GM23338 (cell line): ENCODE measurements around the gene FKBP1A.

Source experiments
- CTCF ChIP-seq, 2 experiments: fragments of 200-600 bp in 1 of 2; sonication (generic) in 1 of 2; conservative IDR thresholded peaks; 2 replicates each; pipeline versions ENCODE4 v1.5.1 to v1.6.1; 2016 to 2017; ENCODE audit warnings: antibody characterized with exemption in 2 of 2, low read depth in 2 of 2, mild to moderate bottlenecking in 2 of 2, moderate library complexity in 1 of 2
- ETS1 ChIP-seq: IDR thresholded peaks from 2 replicates; pipeline ENCODE4 v1.6.1; 2016; ENCODE audit warnings: antibody characterized with exemption
- EZH2 ChIP-seq: fragments of 200-600 bp; sonication (generic); IDR thresholded peaks from one replicate; pipeline ENCODE4 v1.8.0; 2017; ENCODE audit warnings: antibody characterized with exemption, mild to moderate bottlenecking, low read depth; ENCODE audit not compliant: unreplicated experiment
- EZH2phosphoT487 ChIP-seq: fragments of 200-600 bp; sonication (generic); IDR thresholded peaks from one replicate; pipeline ENCODE4 v1.8.1; 2018; ENCODE audit warnings: antibody characterized with exemption; ENCODE audit not compliant: unreplicated experiment
- JUNB ChIP-seq: IDR thresholded peaks from one replicate; pipeline ENCODE4 v1.6.1; 2016; ENCODE audit warnings: antibody characterized with exemption; ENCODE audit not compliant: unreplicated experiment
- POLR2AphosphoS5 ChIP-seq: IDR thresholded peaks from 2 replicates; pipeline ENCODE4 v1.6.1; 2016; ENCODE audit warnings: antibody characterized with exemption, low read depth
- TF ChIP-seq, protein P1 (sequence below): IDR thresholded peaks from one replicate; pipeline ENCODE4 v1.6.1; 2018; ENCODE audit warnings: antibody characterized with exemption; ENCODE audit not compliant: unreplicated experiment

- no peak for TF ChIP-seq CTCF (conservative IDR thresholded peaks at IDR 0.05; ENCODE audit: low read depth in 2 of 2)
- no peak for TF ChIP-seq POLR2AphosphoS5
- no peak for TF ChIP-seq EZH2phosphoT487
- no peak for TF ChIP-seq ETS1
- TF ChIP-seq, protein P1, sequence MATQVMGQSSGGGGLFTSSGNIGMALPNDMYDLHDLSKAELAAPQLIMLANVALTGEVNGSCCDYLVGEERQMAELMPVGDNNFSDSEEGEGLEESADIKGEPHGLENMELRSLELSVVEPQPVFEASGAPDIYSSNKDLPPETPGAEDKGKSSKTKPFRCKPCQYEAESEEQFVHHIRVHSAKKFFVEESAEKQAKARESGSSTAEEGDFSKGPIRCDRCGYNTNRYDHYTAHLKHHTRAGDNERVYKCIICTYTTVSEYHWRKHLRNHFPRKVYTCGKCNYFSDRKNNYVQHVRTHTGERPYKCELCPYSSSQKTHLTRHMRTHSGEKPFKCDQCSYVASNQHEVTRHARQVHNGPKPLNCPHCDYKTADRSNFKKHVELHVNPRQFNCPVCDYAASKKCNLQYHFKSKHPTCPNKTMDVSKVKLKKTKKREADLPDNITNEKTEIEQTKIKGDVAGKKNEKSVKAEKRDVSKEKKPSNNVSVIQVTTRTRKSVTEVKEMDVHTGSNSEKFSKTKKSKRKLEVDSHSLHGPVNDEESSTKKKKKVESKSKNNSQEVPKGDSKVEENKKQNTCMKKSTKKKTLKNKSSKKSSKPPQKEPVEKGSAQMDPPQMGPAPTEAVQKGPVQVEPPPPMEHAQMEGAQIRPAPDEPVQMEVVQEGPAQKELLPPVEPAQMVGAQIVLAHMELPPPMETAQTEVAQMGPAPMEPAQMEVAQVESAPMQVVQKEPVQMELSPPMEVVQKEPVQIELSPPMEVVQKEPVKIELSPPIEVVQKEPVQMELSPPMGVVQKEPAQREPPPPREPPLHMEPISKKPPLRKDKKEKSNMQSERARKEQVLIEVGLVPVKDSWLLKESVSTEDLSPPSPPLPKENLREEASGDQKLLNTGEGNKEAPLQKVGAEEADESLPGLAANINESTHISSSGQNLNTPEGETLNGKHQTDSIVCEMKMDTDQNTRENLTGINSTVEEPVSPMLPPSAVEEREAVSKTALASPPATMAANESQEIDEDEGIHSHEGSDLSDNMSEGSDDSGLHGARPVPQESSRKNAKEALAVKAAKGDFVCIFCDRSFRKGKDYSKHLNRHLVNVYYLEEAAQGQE = no peak
- no peak for TF ChIP-seq EZH2
- TF ChIP-seq JUNB = no peak
Observed at GRCh38 chr20:1362484-1362883, 30.4 kb downstream of the FKBP1A start.
